GM11168 (cell line): ENCODE data around the gene HECW1.
"Not testable (repeated sequence)": the region's sequence is repeated elsewhere in the genome, so short reads cannot be mapped to it uniquely, and the experiment has no call there.

ENCODE experiments used
- in situ Hi-C: fragments of 300-500 bp; cut with MboI; formaldehyde crosslinking; loops from one replicate; pipeline ENCODE4 v1.12.0; 2022; ENCODE audit warnings: low sequenced_read_pairs; ENCODE audit not compliant: unreplicated experiment

The HECW1 gene

GRCh38 chr7:43111630-43112458 lies 603 bp upstream of the HECW1 start:
- in situ Hi-C loops, result no loop called here

GRCh38 chr7:43112941-43113621 lies 634 bp downstream of the HECW1 start:
- in situ Hi-C loops, result no loop called here

- in situ Hi-C loops, result no loop called here
Observed at GRCh38 chr7:43113622-43114457, 1.4 kb downstream of the HECW1 start.

GRCh38 chr7:43114458-43114780 lies 2.0 kb downstream of the HECW1 start:
- in situ Hi-C loops, result no loop called here

- in situ Hi-C loops, result no loop called here
Observed at GRCh38 chr7:43116451-43116850, 4.0 kb downstream of the HECW1 start.

- in situ Hi-C loops, result no loop called here
Observed at GRCh38 chr7:43117095-43117494, 4.6 kb downstream of the HECW1 start.

- in situ Hi-C loops, result no loop called here
Observed at GRCh38 chr7:43117861-43118260, 5.4 kb downstream of the HECW1 start.

- in situ Hi-C loops, result no loop called here
Observed at GRCh38 chr7:43118313-43118712, 5.9 kb downstream of the HECW1 start.

GRCh38 chr7:43119371-43120075 lies 7.1 kb downstream of the HECW1 start:
- in situ Hi-C loops, result no loop called here

- in situ Hi-C loops, result no loop called here
Observed at GRCh38 chr7:43121973-43122372, 9.5 kb downstream of the HECW1 start.

- in situ Hi-C loops, result no loop called here
Observed at GRCh38 chr7:43123457-43123856, 11.0 kb downstream of the HECW1 start.

GRCh38 chr7:43124388-43124787 lies 11.9 kb downstream of the HECW1 start:
- in situ Hi-C loops, result no loop called here

- in situ Hi-C loops, result no loop called here
Observed at GRCh38 chr7:43130347-43130746, 17.9 kb downstream of the HECW1 start.

- in situ Hi-C loops, result no loop called here
Observed at GRCh38 chr7:43135129-43135528, 22.7 kb downstream of the HECW1 start.

- in situ Hi-C loops, result no loop called here
Observed at GRCh38 chr7:43136064-43136463, 23.6 kb downstream of the HECW1 start.

- in situ Hi-C loops, result not testable (repeated sequence)
Observed at GRCh38 chr7:43137121-43137744, 24.8 kb downstream of the HECW1 start.

GRCh38 chr7:43137811-43138210 lies 25.4 kb downstream of the HECW1 start:
- in situ Hi-C loops, result no loop called here

GRCh38 chr7:43138710-43139109 lies 26.3 kb downstream of the HECW1 start:
- in situ Hi-C loops, result no loop called here

- in situ Hi-C loops, result no loop called here
Observed at GRCh38 chr7:43139137-43139536, 26.7 kb downstream of the HECW1 start.

GRCh38 chr7:43140186-43140585 lies 27.7 kb downstream of the HECW1 start:
- in situ Hi-C loops, result no loop called here
